Activated naive CD4-positive, alpha-beta T cell treated with anti-CD3 and anti-CD28 coated beads, Interleukin-2, amount 50 U/mL, for 72 hours (primary cell): ENCODE results near the gene ANKS1B. TPM values are rescaled to one million over a fixed set of nuclear protein-coding genes. Genes with fewer than 3 reads are reported as not detected.

ENCODE experiments used
- ATAC-seq, 2 donors: fragments of 150-1000 bp; cut with Tn5 transposase; 2 replicates each; pipeline ENCODE4 v1.10.0; 2021; ENCODE audit warnings: mild to moderate bottlenecking in 2 of 2, moderate library complexity in 2 of 2
- DNase-seq, 2 donors: peaks; one replicate each; pipeline ENCODE4 v3.0.0; 2021 to 2022; ENCODE audit warnings: low spot score in 2 of 2
- H3K27ac Mint-ChIP-seq, 2 donors: one replicate each; pipeline ENCODE4 v1.8.0; 2022; ENCODE audit warnings: mild to moderate bottlenecking in 2 of 2, mixed read lengths in 2 of 2
- H3K36me3 Mint-ChIP-seq, 2 donors: one replicate each; pipeline ENCODE4 v1.8.0; 2022; ENCODE audit warnings: mixed read lengths in 2 of 2
- H3K9me3 Mint-ChIP-seq, 2 donors: one replicate each; pipeline ENCODE4 v1.8.0; 2022; ENCODE audit warnings: mixed read lengths in 2 of 2
- total RNA-seq, 2 donors: library from RNA; stranded (reverse); gene quantifications; one replicate each; pipeline ENCODE4 v1.2.3, GENCODE V29; 2022

The ANKS1B gene
- total RNA-seq, 2 donors from 2014 or later: 0.16 TPM; not detected in 1

GRCh38 chr12:99309812-99310211 lies 674.9 kb downstream of the ANKS1B start:
- ATAC-seq: no peak
- no peak for DNase-seq
- H3K36me3 Mint-ChIP-seq: no peaks in the 10 kb centered on the region

DNA sequence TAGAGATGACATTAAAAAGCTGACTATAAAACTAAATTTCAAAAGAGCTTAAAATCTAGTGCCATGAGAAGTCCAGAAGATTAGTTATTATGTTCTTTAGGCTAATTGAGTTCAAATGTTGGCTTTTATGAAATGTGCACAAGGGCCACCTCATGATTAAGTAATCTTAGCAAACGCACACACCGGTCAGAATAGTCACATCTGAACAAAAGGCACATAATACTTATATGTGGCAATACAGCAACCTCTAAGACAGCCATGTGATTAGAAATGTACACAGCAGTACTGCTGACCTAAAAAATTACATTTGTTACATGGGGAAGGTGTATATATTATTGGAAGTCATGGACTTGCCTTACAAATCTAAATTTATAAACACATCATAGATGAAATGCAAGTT lies 681.9 kb downstream of the ANKS1B start:
- ATAC-seq: no peak
- Mint-ChIP-seq H3K36me3 (no peaks in the 10 kb centered on the region), H3K27ac (no peak overlapping the region), H3K9me3 (peaks cover 9 to 23% of the 10 kb centered on the region in 2 donors)
- no peak for DNase-seq

More at GRCh38 chr12:99309812-99310211, 674.9 kb downstream of the ANKS1B start:
- H3K27ac Mint-ChIP-seq: no peak overlapping the region
- peaks cover 25 to 28% of the 10 kb centered on the region in 2 donors for H3K9me3 Mint-ChIP-seq

DNA sequence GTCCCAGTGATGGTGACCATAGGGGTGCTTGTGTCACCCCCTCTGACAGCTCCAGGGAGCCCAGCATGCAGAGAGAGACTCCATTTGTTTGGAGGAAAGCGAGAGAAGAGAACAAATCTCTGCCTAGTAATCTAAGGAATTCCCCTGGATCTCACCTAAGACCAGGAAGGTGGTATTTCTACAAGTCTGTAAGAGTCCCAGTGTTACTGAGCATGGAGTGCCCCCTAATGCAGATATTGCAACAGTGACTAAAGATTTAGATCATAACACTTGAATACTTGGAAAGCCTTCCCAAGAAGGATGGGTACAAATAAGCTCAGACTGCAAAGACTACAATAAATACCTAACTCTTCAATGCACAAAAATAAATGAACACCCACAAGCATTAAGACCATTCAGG lies 697.6 kb downstream of the ANKS1B start:
- ATAC-seq (no peak), DNase-seq (no peak)
- H3K27ac Mint-ChIP-seq: no peak overlapping the region
- H3K9me3 Mint-ChIP-seq: peaks cover 23 to 29% of the 10 kb centered on the region in 2 donors
- peaks cover 6 to 7% of the 10 kb centered on the region in 2 donors for H3K36me3 Mint-ChIP-seq

GRCh38 chr12:99284161-99284560 lies 700.6 kb downstream of the ANKS1B start:
- no peak overlapping the region for H3K27ac Mint-ChIP-seq
- H3K36me3 Mint-ChIP-seq: no peaks in the 10 kb centered on the region
- DNase-seq (no peak), ATAC-seq (no peak)
- peaks cover 13 to 14% of the 10 kb centered on the region in 2 donors for H3K9me3 Mint-ChIP-seq

DNA sequence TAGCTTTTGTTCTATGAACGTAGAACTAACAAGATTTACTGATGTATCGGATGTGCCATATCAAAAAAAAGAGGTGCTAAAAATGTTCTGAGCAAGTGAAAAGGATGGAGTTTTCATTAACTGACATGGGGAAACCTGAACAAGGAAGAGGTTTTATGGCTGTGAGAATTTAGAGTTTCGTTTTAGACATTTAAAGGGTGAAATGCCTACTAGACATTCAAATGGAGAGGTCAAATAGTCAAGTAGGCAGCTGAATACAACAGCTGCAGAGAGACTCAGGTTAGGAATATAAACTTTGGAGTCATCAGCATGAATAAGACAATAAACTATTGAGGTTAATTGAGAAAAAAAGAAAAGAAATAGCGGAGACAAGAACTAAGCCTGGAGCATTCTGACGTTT lies 702.1 kb downstream of the ANKS1B start:
- no peaks in the 10 kb centered on the region for H3K36me3 Mint-ChIP-seq
- ATAC-seq: no peak
- peaks cover 5 to 8% of the 10 kb centered on the region in 2 donors for H3K9me3 Mint-ChIP-seq
- H3K27ac Mint-ChIP-seq: no peak overlapping the region
- no peak for DNase-seq

- H3K36me3 Mint-ChIP-seq: no peaks in the 10 kb centered on the region
- no peak for ATAC-seq
- peaks cover 5 to 10% of the 10 kb centered on the region in 2 donors for H3K9me3 Mint-ChIP-seq
- H3K27ac Mint-ChIP-seq: no peak overlapping the region
- DNase-seq: no peak
Observed at GRCh38 chr12:99282086-99282485, 702.6 kb downstream of the ANKS1B start.

- H3K36me3 Mint-ChIP-seq: no peaks in the 10 kb centered on the region
- no peak for ATAC-seq
- H3K9me3 Mint-ChIP-seq: peaks cover 5 to 11% of the 10 kb centered on the region in 2 donors
- no peak for DNase-seq
- no peak overlapping the region for H3K27ac Mint-ChIP-seq
Observed at GRCh38 chr12:99281277-99281676, 703.5 kb downstream of the ANKS1B start.

GRCh38 chr12:99278899-99279298 lies 705.8 kb downstream of the ANKS1B start:
- peaks cover 15 to 17% of the 10 kb centered on the region in 2 donors for H3K9me3 Mint-ChIP-seq
- no peak overlapping the region for H3K27ac Mint-ChIP-seq
- no peaks in the 10 kb centered on the region for H3K36me3 Mint-ChIP-seq
- ATAC-seq (no peak), DNase-seq (no peak)

DNA sequence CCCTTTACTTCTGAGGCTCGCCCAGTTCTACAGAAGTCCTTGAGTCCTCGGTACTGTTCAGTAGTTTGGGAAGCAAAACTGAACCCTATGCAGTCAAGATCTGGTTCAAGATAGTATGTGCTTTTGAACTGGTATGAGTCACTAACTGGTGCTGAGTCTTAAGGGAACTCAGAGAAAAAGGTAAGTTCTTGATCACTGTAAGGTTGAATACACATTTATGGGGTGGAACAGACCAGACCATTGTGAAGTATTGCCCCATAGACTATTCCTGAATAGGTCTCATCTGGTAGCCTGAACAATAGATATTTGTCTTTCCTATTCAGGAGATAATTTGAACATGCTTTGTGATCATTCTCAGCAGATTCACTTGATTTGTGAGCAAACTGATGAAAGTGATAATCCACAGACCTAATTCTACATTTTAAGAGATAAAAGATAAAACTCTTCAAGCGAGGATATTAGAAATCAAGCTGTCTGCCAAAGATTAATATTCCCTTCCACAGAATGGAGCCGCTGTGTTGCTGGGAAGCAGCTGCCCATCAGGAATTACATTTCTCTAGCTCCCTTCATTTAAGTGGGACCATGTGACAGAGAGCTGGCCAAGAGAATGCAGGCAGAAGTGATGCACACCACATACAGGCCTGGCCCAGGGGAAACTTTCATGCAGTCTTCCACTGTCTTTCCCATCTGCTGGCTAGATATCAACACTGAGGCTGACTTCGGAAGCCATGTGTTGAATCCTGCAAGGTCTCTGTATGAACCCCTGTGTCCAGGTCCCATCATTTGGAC lies 707.0 kb downstream of the ANKS1B start:
- Mint-ChIP-seq H3K27ac (no peak overlapping the region), H3K36me3 (no peaks in the 10 kb centered on the region), H3K9me3 (peaks cover 15 to 17% of the 10 kb centered on the region in 2 donors)
- ATAC-seq (no peak), DNase-seq (no peak)

DNA sequence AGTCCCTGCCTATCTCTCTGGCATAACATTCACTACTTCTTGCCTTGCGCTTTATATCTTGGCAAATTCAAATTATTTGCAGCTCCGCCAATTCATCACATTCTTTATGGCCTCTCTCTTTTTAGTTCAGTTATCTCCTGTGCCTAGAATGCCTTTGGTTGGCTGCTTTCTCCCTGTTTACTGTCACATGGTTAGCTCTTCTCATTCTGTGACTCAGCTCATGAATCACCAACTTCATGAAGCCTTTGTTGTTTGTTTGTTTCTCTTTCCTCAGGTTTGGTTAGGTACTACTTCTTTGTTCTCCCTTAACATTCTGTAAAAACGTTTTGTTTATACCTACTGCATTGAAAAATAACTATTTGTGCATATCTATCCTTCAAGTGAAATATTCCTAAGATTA lies 713.7 kb downstream of the ANKS1B start:
- no peak for ATAC-seq
- H3K36me3 Mint-ChIP-seq: no peaks in the 10 kb centered on the region

GRCh38 chr12:99267038-99267437 lies 717.7 kb downstream of the ANKS1B start:
- H3K27ac Mint-ChIP-seq: no peak overlapping the region

More for the DNA sequence above, 713.7 kb downstream of the ANKS1B start:
- no peak for DNase-seq
- H3K27ac Mint-ChIP-seq: no peak overlapping the region
- H3K9me3 Mint-ChIP-seq: peaks cover 27 to 30% of the 10 kb centered on the region in 2 donors

GRCh38 chr12:99265648-99266047 lies 719.1 kb downstream of the ANKS1B start:
- no peaks in the 10 kb centered on the region for H3K36me3 Mint-ChIP-seq
- no peak for ATAC-seq
- DNase-seq: no peak

More at GRCh38 chr12:99267038-99267437, 717.7 kb downstream of the ANKS1B start:
- ATAC-seq (no peak), DNase-seq (no peak)
- peaks cover 25 to 28% of the 10 kb centered on the region in 2 donors for H3K9me3 Mint-ChIP-seq
- no peaks in the 10 kb centered on the region for H3K36me3 Mint-ChIP-seq

GRCh38 chr12:99261256-99261655 lies 723.5 kb downstream of the ANKS1B start:
- H3K36me3 Mint-ChIP-seq: no peaks in the 10 kb centered on the region
- H3K9me3 Mint-ChIP-seq: peaks cover 15 to 19% of the 10 kb centered on the region in 2 donors
- H3K27ac Mint-ChIP-seq: no peak overlapping the region
- no peak for ATAC-seq
- no peak for DNase-seq

More at GRCh38 chr12:99265648-99266047, 719.1 kb downstream of the ANKS1B start:
- Mint-ChIP-seq H3K27ac (no peak overlapping the region), H3K9me3 (peaks cover 21 to 28% of the 10 kb centered on the region in 2 donors)

- Mint-ChIP-seq H3K27ac (no peak overlapping the region), H3K9me3 (peaks cover 11 to 15% of the 10 kb centered on the region in 2 donors), H3K36me3 (no peaks in the 10 kb centered on the region)
- DNase-seq: no peak
- no peak for ATAC-seq
Observed at GRCh38 chr12:99260456-99260996, 724.2 kb downstream of the ANKS1B start.

GRCh38 chr12:99259040-99259934 lies 725.4 kb downstream of the ANKS1B start:
- Mint-ChIP-seq H3K9me3 (peaks cover 7 to 12% of the 10 kb centered on the region in 2 donors), H3K27ac (no peak overlapping the region), H3K36me3 (no peaks in the 10 kb centered on the region)
- DNase-seq (no peak), ATAC-seq (no peak)

DNA sequence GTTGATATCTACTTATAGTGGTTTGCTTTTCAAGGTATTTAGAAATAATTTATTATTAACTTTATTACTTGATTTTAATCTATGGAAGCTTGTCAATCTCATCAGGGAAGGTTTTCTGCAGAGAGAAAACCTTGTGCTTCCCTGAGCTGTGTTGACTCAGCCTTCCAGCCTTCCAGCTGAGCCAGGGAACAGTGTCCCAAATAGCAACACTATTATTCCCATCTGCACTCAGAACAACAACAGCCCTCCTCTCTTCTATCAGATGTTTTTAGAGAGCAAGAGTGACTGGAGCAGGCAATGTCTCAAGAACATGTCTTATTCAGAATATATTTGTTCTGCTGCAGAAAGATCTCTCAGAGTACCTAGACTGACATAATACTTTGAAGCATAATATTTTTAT lies 727.1 kb downstream of the ANKS1B start:
- DNase-seq (no peak), ATAC-seq (no peak)
- H3K36me3 Mint-ChIP-seq: no peaks in the 10 kb centered on the region
- no peak overlapping the region for H3K27ac Mint-ChIP-seq
- H3K9me3 Mint-ChIP-seq: peaks cover 7 to 8% of the 10 kb centered on the region in 2 donors

GRCh38 chr12:99253068-99253467 lies 731.7 kb downstream of the ANKS1B start:
- ATAC-seq (no peak), DNase-seq (no peak)
- Mint-ChIP-seq H3K27ac (no peak overlapping the region), H3K36me3 (no peaks in the 10 kb centered on the region), H3K9me3 (peaks cover 6 to 8% of the 10 kb centered on the region in 2 donors)
